Suprapubic skin (tissue), 4 donors: ENCODE measurements around the gene LIMA1.

Source experiments
- CTCF ChIP-seq, 2 donors: fragments of 200-600 bp in 1 of 2; fragments of 450-650 bp in 1 of 2; sonication (generic) in 1 of 2; IDR thresholded peaks; one replicate each; pipeline ENCODE4 v1.5.1; 2016 to 2019; ENCODE audit warnings: antibody characterized with exemption in 2 of 2, mild to moderate bottlenecking in 1 of 2, moderate library complexity in 1 of 2
- EP300 ChIP-seq: sonication (generic); formaldehyde crosslinking; IDR thresholded peaks from one replicate; pipeline ENCODE4 v1.6.1; 2017; ENCODE audit warnings: antibody characterized with exemption
- POLR2A ChIP-seq, 2 donors: fragments of 450-650 bp; IDR thresholded peaks; one replicate each; pipeline ENCODE4 v1.6.1; 2017; ENCODE audit warnings: antibody characterized with exemption in 2 of 2, mild to moderate bottlenecking in 2 of 2, moderate library complexity in 2 of 2
- POLR2AphosphoS5 ChIP-seq, 3 donors: sonication (generic); formaldehyde crosslinking; IDR thresholded peaks; one replicate each; pipeline ENCODE4 v1.6.1; 2017; ENCODE audit warnings: antibody characterized with exemption in 3 of 3

DNA sequence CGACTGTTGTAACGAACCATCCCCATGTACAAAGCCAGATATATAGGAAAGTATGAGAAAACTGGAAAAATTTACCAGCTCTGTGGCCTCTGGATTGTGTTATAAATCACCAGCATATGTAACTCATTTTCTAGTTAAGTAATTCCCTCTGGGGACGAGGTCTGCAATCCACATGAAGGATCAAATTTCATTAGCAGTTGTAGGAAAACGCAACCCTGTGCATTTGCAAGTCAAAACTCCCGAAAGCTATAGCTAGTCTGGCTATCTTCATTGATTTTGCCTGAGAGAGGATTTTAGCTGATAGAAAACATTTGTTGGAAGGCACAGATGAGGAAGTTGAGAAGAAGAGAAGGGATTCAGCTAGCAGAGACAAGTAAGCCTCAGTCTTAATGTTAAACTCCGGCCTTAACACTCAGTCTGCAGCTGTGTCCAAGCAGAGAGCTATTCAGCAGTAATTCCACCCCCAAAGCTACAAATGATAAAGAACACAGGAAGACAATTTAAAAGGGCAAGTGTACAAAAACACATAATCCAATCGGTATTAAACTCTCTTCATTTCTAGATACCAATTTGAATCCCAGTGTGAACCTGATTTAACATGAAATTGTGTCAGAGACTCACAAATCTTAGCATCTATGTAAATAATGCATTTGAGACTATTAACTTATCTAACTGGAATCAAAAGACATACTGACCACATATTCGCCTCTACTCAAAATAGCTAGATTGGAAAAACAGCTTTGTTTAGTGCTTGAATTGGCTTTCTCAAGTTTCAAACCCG is 61.9 kb downstream of the LIMA1 start:
- no peak for TF ChIP-seq POLR2A (IDR thresholded peaks at IDR 0.05)
- TF ChIP-seq CTCF (IDR thresholded peaks at IDR 0.05), result no peak
- TF ChIP-seq POLR2AphosphoS5 (IDR thresholded peaks at IDR 0.05), result no peak
- TF ChIP-seq EP300, result no peak
